HepG2 (cell line): ENCODE data around the gene WDR18. TPM values are rescaled to one million over a fixed set of nuclear protein-coding genes. Genes with fewer than 3 reads are reported as not detected.

ENCODE experiments used
- ARID2 ChIP-seq: sonication (generic); formaldehyde crosslinking; IDR thresholded peaks from 2 replicates; pipeline ENCODE4 v1.8.1; 2022; ENCODE audit warnings: mild to moderate bottlenecking, missing genetic modification reagents, borderline replicate concordance
- CEBPZ ChIP-seq: IDR thresholded peaks from 2 replicates; pipeline ENCODE4 v1.6.1; 2012; ENCODE audit warnings: low read length, improper control_type of control experiment
- HDAC2 ChIP-seq: sonication (generic); formaldehyde crosslinking; IDR thresholded peaks from 2 replicates; pipeline ENCODE4 v1.4.0; 2020; ENCODE audit warnings: missing genetic modification reagents
- KLF12 ChIP-seq: sonication (generic); formaldehyde crosslinking; IDR thresholded peaks from 2 replicates; pipeline ENCODE4 v1.4.0; 2020; ENCODE audit warnings: missing genetic modification reagents, borderline replicate concordance
- MATR3 ChIP-seq: sonication (generic); formaldehyde crosslinking; IDR thresholded peaks from 2 replicates; pipeline ENCODE4 v1.4.0; 2020; ENCODE audit warnings: missing genetic modification reagents
- NFAT5 ChIP-seq: sonication (generic); formaldehyde crosslinking; IDR thresholded peaks from 2 replicates; pipeline ENCODE4 v1.4.0; 2020; ENCODE audit warnings: missing genetic modification reagents
- PHF8 ChIP-seq: sonication (generic); formaldehyde crosslinking; IDR thresholded peaks from 2 replicates; pipeline ENCODE4 v1.5.0; 2020; ENCODE audit warnings: missing genetic modification reagents
- PITX1 ChIP-seq: sonication (generic); formaldehyde crosslinking; IDR thresholded peaks from 2 replicates; pipeline ENCODE4 v1.5.1; 2020; ENCODE audit warnings: mild to moderate bottlenecking, missing genetic modification reagents
- RBAK ChIP-seq: sonication (generic); formaldehyde crosslinking; IDR thresholded peaks from 2 replicates; pipeline ENCODE4 v1.5.1; 2020; ENCODE audit warnings: mild to moderate bottlenecking, missing genetic modification reagents
- SCMH1 ChIP-seq: sonication (generic); formaldehyde crosslinking; IDR thresholded peaks from 2 replicates; pipeline ENCODE4 v1.9.0; 2021; ENCODE audit warnings: missing genetic modification reagents, mild to moderate bottlenecking, borderline replicate concordance
- SNAPC5 ChIP-seq: sonication (generic); formaldehyde crosslinking; IDR thresholded peaks from 2 replicates; pipeline ENCODE4 v1.8.1; 2023; ENCODE audit warnings: mild to moderate bottlenecking, missing genetic modification reagents, borderline replicate concordance
- TCF12 ChIP-seq, 2 experiments: fragments of 450-650 bp in 1 of 2; sonication (generic) in 1 of 2; formaldehyde crosslinking in 1 of 2; IDR thresholded peaks; 2 replicates each; pipeline versions ENCODE4 v1.6.1 to v1.8.0; 2017 to 2022; ENCODE audit warnings: antibody characterized with exemption in 1 of 2, mild to moderate bottlenecking in 1 of 2, missing genetic modification reagents in 1 of 2, moderate library complexity in 1 of 2
- ZBTB34 ChIP-seq: sonication (generic); formaldehyde crosslinking; IDR thresholded peaks from 2 replicates; pipeline ENCODE4 v1.8.0; 2022; ENCODE audit warnings: mild to moderate bottlenecking, missing genetic modification reagents
- ZBTB43 ChIP-seq: sonication (generic); formaldehyde crosslinking; conservative IDR thresholded peaks from 2 replicates; pipeline ENCODE4 v1.4.0; 2020; ENCODE audit warnings: missing genetic modification reagents
- ZNF761 ChIP-seq: sonication (generic); formaldehyde crosslinking; conservative IDR thresholded peaks from 2 replicates; pipeline ENCODE4 v1.4.0; 2020; ENCODE audit warnings: mild to moderate bottlenecking, missing genetic modification reagents
- ZNF878 ChIP-seq: sonication (generic); formaldehyde crosslinking; IDR thresholded peaks from 2 replicates; pipeline ENCODE4 v1.8.1; 2023; ENCODE audit warnings: mild to moderate bottlenecking, missing genetic modification reagents, moderate library complexity
- polyA plus RNA-seq, 8 experiments: library from polyadenylated mRNA; depleted of rRNA in 3 of 8; stranded (reverse) in 7 of 8; unstranded in 1 of 8; fragments of >200 nt; fragmentation: Illumina TruSeq in 4 of 8; extraction: Trizol in 4 of 8; gene quantifications; 2 replicates each; pipeline versions ENCODE4 v1.2.1 to v1.2.3, GENCODE V29; 2011 to 2016; ENCODE audit warnings: low read depth in 4 of 8, missing spikeins in 1 of 8, mixed read lengths in 1 of 8; ENCODE audit not compliant: insufficient read depth in 1 of 8
- total RNA-seq, 5 experiments: library from RNA; depleted of rRNA; stranded (reverse); fragments of >200 nt; fragmentation: Illumina TruSeq; extraction: Trizol; gene quantifications; 2 replicates each; pipeline ENCODE4 v1.2.3, GENCODE V29; 2016; ENCODE audit warnings: low read depth in 1 of 5

WDR18 gene
- total and polyA plus RNA-seq, 2 of the 13 experiments (the other 11 are each of a cell fraction or from before 2014, with no cell fraction given): 36.4 to 47.6 TPM

DNA sequence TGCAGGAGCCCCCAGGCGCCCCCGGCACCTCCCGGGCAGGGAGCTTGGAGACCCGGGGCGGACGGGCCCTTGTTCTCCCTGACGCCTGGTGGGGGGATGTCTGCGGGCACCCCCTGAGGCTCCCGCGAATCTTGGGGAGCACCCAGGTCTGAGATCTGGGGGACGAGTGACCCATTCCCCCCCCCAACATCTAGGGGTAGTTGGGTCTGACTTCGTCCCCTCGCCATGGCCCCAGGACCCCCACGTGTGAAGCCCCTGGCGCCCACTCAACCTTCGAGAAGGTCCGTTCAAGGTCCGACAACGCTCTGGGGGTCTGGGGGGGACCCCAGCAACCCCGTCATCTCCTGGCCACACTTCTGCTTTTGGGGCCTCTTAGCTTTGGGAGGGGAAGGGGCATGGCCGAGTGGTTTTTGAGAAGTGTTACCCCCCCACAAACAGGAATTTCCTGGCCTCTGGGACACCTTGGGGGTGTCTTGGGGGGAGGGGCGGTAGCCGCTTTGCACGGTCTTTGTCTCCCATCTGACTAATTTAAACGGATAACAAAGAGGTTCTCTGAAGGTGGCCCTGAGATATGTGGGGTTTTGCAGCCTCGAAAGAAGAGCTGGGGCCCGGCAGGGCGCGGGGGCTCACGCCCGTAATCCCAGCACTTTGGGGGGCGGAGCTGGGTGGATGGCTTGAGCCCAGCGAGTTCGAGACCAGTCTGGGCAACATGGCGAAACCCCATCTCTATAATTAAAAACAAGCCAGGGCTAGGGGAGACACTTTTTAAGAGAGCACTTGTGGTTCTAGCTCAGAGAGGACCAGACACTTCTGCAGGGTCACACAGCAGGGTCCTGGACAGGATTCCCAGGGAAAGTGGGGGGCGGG, 42.9 kb downstream of the WDR18 start (continued):
- TF ChIP-seq SCMH1 (CRISPR knock-in tag): no peak
- no peak for TF ChIP-seq ZNF878 (CRISPR knock-in tag)
- no peak for TF ChIP-seq ZBTB43 (CRISPR knock-in tag)
- no peak for TF ChIP-seq MATR3 (CRISPR knock-in tag)
- TF ChIP-seq TCF12 (IDR thresholded peaks at IDR 0.05): no peak
- TF ChIP-seq TCF12 (CRISPR knock-in tag; IDR thresholded peaks at IDR 0.05): no peak
- no peak for TF ChIP-seq SNAPC5
- no peak for TF ChIP-seq CEBPZ
- TF ChIP-seq NFAT5 (CRISPR knock-in tag): 0 out of 2 replicates have a peak, but pooled peaks have one; percentile 52
- no peak for TF ChIP-seq RBAK (CRISPR knock-in tag)
- TF ChIP-seq PHF8 (CRISPR knock-in tag): no peak; the same call in 1 of the 2 replicates
- TF ChIP-seq ZNF761: no peak
- TF ChIP-seq ARID2 (CRISPR knock-in tag): 0 out of 2 replicates have a peak, but pooled peaks have one; percentile 22
- TF ChIP-seq KLF12 (CRISPR knock-in tag): no peak
- TF ChIP-seq HDAC2 (CRISPR knock-in tag): no peak
- no peak for TF ChIP-seq ZBTB34 (CRISPR knock-in tag)
- TF ChIP-seq PITX1 (CRISPR knock-in tag): no peak
